ENCODE data around the gene STPG2. TPM values are rescaled to one million over a fixed set of nuclear protein-coding genes. Genes with fewer than 3 reads are reported as not detected.

The STPG2 gene
- total RNA-seq, 1 experiment from 2014 or later: not detected

DNA sequence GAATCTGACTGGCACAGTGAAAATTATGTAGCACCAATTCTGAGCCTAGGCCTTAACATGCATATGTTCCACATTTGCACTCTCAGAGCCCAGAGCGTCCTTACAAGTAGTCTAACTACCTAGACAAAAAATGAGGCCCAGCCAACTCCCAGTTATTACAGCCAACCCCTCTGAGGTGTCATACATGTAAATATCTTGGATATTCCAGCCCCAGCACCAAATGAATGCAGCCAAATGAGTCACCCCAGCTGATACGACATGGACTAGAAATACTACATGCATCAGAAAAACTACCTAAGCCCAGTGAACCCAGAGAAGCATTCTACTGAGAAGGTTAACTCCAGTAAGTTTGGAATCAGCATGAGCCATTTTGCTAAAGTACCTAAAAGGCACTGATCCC, 145.1 kb downstream of the STPG2 start:
- ATAC-seq: no peak
- in situ Hi-C loops (cut with HindIII; ENCODE audit: low pct_unique_long_range_greater_than_20kb, low sequenced_read_pairs): no loop called here
- CTCF ChIA-PET: no interaction called here

DNA sequence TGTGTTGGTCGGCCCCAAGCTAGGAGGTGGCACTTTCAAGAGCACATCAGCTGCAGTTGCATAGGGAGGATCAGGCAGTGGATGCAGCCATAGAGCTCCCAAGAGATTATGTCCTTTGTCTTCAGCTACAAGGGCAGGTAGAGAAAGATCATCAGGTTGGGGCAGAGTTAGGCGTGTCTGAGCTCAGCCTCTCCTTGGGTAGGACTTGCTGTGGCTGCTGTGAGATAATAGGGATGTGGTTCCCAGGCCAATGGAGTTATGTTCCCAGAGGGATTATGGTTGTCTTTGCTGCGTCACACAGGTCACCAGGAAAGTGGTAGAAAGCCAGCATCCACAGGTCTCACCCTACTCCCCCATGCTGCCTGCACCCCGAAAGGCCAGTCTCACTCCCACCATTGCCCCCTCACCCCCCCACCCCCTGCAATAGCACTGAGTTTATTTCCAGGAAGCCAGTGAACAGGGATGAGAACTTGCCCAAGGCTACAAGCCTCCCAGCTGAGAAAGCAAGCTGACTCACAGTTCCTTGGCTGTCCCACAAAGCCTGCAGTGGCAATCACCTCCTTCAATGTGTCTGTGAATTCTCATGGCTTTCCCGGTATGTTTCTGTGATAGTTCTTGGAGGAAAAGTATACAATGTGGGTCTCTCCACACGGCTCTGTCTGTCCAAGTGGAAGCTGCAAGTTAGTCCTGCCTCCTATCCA, 148.4 kb downstream of the STPG2 start:
- CTCF ChIA-PET: no interaction called here
- DNase-seq (ENCODE audit: low read depth, low spot score) (no peak), ATAC-seq (no peak)

More for the DNA sequence above, 145.1 kb downstream of the STPG2 start:
- no peaks in the 10 kb centered on the region for H3K4me1 ChIP-seq (ENCODE audit: control insufficient read depth, insufficient read depth, low read length)
- intact Hi-C loops (cut with micrococcal nuclease; ENCODE audit: unreplicated experiment): no loop called here
- H3K36me3 ChIP-seq (ENCODE audit: control insufficient read depth, insufficient read depth, low read length): no peaks in the 10 kb centered on the region
- TF ChIP-seq, protein P1, sequence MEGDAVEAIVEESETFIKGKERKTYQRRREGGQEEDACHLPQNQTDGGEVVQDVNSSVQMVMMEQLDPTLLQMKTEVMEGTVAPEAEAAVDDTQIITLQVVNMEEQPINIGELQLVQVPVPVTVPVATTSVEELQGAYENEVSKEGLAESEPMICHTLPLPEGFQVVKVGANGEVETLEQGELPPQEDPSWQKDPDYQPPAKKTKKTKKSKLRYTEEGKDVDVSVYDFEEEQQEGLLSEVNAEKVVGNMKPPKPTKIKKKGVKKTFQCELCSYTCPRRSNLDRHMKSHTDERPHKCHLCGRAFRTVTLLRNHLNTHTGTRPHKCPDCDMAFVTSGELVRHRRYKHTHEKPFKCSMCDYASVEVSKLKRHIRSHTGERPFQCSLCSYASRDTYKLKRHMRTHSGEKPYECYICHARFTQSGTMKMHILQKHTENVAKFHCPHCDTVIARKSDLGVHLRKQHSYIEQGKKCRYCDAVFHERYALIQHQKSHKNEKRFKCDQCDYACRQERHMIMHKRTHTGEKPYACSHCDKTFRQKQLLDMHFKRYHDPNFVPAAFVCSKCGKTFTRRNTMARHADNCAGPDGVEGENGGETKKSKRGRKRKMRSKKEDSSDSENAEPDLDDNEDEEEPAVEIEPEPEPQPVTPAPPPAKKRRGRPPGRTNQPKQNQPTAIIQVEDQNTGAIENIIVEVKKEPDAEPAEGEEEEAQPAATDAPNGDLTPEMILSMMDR (IDR thresholded peaks at IDR 0.05): no peak
- H3K27me3 ChIP-seq (ENCODE audit: control insufficient read depth, insufficient read depth, low read length): no peaks in the 10 kb centered on the region
- BruUV-seq (replicated peaks): no TSS peak
- no peak overlapping the region for H3K27ac ChIP-seq (ENCODE audit: low read length)
- H3K9me3 ChIP-seq (ENCODE audit: control insufficient read depth, insufficient read depth, low read depth, low read length): no peaks in the 10 kb centered on the region
- no peak overlapping the region for H3K4me3 ChIP-seq (ENCODE audit: low read depth in 2 of 2, low read length in 2 of 2)
- DNase-seq (ENCODE audit: low read depth, low spot score): no peak
- POLR2A ChIA-PET: no interaction called here

More for the DNA sequence above, 148.4 kb downstream of the STPG2 start:
- Histone ChIP-seq H3K27ac (ENCODE audit: low read length) (no peak overlapping the region), H3K9me3 (ENCODE audit: control insufficient read depth, insufficient read depth, low read depth, low read length) (no peaks in the 10 kb centered on the region), H3K27me3 (ENCODE audit: control insufficient read depth, insufficient read depth, low read length) (no peaks in the 10 kb centered on the region), H3K4me1 (ENCODE audit: control insufficient read depth, insufficient read depth, low read length) (no peaks in the 10 kb centered on the region), H3K36me3 (ENCODE audit: control insufficient read depth, insufficient read depth, low read length) (no peaks in the 10 kb centered on the region), H3K4me3 (ENCODE audit: low read depth in 2 of 2, low read length in 2 of 2) (no peak overlapping the region)
- intact Hi-C loops (cut with micrococcal nuclease; ENCODE audit: unreplicated experiment): no loop called here
- no peak for TF ChIP-seq TCF7L2 (IDR thresholded peaks at IDR 0.05; ENCODE audit: low read depth, low read length)
- TF ChIP-seq, protein P1 (IDR thresholded peaks at IDR 0.05): no peak
- no peak for TF ChIP-seq SIN3A (IDR thresholded peaks at IDR 0.05; ENCODE audit: borderline replicate concordance, insufficient read depth, low read depth, low read length)
- TF ChIP-seq, protein P2, sequence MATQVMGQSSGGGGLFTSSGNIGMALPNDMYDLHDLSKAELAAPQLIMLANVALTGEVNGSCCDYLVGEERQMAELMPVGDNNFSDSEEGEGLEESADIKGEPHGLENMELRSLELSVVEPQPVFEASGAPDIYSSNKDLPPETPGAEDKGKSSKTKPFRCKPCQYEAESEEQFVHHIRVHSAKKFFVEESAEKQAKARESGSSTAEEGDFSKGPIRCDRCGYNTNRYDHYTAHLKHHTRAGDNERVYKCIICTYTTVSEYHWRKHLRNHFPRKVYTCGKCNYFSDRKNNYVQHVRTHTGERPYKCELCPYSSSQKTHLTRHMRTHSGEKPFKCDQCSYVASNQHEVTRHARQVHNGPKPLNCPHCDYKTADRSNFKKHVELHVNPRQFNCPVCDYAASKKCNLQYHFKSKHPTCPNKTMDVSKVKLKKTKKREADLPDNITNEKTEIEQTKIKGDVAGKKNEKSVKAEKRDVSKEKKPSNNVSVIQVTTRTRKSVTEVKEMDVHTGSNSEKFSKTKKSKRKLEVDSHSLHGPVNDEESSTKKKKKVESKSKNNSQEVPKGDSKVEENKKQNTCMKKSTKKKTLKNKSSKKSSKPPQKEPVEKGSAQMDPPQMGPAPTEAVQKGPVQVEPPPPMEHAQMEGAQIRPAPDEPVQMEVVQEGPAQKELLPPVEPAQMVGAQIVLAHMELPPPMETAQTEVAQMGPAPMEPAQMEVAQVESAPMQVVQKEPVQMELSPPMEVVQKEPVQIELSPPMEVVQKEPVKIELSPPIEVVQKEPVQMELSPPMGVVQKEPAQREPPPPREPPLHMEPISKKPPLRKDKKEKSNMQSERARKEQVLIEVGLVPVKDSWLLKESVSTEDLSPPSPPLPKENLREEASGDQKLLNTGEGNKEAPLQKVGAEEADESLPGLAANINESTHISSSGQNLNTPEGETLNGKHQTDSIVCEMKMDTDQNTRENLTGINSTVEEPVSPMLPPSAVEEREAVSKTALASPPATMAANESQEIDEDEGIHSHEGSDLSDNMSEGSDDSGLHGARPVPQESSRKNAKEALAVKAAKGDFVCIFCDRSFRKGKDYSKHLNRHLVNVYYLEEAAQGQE (IDR thresholded peaks at IDR 0.05; ENCODE audit: insufficient read depth in 1 of 2, low read depth in 2 of 2, low read length in 1 of 2): no peak
- no peak for TF ChIP-seq POLR2AphosphoS5 (IDR thresholded peaks at IDR 0.05; ENCODE audit: low read depth, low read length)
- in situ Hi-C loops (cut with HindIII; ENCODE audit: low pct_unique_long_range_greater_than_20kb, low sequenced_read_pairs): no loop called here
- no TSS peak for BruUV-seq (replicated peaks)
- POLR2A ChIA-PET: no interaction called here

All from Panc1 (cell line).